SW480 (cell line): Measurements from ENCODE around the gene MMP17.
"Not testable (repeated sequence)": the region's sequence is repeated elsewhere in the genome, so short reads cannot be mapped to it uniquely, and the experiment has no call there.

ENCODE experiments used
- DNase-seq: peaks from one replicate; pipeline ENCODE4 v3.0.0-alpha.2; 2016; ENCODE audit warnings: low spot score

Gene MMP17

DNA sequence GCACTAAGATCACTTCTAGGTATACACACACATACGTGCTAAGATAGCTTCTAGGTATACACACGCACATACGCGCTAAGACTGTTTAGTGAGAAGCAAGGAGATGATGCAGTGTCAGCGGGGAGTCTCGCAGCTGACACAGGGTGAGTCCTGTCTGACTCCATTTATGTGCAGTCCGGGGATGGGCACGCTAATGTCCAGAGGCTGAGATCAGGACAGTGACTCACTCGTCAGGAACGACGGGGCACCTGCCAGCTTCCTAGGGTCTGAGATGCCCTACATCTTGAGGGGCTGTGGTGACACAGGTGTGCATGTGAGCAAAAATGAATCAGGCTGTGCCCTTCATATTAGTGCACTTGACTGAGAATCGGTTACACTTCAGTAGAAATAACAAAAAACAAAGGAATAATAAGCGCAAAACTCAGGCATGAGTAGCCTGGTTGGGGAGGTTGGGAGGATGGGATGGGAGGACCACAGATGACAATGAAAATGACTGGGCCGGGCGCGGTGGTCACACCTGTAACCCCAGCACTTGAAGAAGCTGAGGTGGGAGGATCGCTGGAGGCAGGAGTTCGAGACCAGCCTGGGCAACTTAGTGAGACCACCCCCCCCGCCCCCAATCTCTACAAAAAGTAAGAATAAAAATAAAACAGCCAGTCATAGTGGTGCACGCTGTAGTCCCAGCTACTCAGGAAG lies 37.1 kb downstream of the MMP17 start:
- DNase-seq, result peak; percentile 83

DNA sequence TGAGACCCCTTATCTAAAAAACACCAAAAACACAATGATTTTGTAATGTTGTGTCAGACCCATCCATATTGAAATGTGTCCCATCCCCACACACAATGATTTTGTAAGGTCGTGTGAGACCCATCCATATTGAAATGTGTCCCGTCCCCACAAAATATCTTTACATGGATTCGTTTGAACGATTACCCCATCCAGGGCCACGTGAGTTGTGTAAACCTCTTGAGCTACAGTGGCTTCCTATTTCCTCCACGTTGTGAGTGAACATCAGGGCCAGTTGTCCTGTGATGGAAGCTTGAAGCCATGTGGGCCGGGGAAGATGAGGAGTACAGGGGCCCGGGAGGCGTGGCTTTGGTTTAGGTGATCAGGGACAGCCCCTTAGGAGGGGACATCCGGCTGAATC lies 39.3 kb downstream of the MMP17 start:
- no peak for DNase-seq

DNA sequence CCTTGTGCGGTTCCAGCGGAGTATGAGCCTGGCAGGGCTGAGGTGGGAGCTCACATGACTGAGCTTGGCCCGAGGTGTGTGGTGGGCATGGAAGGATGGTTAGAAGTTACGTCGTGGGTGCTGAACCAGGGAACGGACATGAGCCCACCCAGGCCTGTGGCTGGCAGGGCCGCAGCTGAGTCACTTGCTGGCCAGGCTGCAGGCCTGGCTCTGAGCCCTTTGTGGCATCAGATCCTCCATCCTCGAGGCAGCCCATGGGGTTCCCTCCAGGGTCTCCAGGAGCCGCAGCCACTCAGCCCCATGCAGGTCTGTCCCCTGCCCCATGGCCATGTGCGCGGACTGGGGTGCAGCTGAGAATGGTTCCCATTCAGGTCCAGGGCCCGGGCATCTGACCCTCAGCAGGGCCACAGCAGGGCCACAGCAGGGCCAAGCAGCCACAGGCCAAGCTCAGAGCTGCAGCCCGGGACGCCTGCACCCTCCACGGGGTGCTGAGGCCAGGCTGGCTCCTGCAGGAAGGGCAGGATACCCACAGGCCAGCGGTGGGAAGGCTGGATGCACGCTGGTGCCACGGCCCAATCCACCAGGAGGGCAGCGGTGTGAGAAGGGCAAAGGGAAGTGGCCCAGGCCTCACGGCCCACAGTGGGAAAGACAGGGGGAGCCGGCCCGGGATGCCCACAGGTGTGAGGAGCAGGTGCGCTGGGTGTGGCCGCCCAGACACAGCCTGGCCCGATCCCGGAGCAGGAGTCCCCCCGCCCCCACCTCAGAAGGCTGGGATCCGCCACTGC lies 39.9 kb downstream of the MMP17 start:
- DNase-seq, result no peak

DNA sequence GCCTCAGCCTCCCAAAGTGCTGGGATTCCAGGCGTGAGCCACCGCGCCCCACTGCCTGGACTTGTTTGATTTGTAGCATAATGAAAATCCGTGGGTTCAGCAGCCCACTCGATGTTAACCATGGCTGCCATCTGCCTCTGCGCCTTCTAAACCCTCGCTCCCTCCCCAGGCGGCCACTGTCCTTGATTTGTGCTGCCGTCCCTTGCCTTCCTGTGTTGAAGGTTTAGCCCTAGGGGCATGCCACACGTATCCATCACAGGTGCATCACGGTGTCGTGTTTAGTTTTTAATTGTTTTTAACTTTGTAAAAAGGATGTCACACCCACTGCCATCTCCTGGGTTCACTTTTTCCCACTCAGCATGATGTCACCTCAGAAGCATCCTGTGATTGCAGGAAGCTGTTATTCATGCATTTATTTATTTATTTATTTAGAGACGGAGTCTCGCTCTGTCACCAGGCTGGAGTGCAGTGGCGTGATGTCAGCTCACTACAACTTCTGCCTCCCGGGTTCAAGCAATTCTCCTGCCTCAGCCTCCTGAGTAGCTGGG lies 41.8 kb downstream of the MMP17 start:
- peak; percentile 90 for DNase-seq

DNA sequence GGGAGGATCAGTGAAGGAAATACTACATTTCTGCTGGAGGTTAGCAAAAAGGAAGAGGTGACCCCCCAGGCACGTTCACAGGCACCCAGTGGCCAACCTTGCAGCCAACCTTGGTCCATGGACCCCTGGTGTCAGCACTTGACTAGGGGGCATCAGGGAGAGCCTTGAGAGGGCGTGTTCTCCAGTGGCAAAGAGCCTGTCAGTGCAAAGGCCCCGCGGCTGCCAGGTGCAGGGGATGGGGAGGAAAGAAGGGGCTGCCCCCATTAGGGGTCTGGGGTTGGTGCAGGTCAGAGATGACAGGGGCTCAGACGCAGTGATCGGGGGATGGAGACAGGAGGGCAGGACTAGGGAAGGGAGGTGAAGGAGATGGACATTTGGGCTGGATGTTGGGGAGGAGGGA lies 43.5 kb downstream of the MMP17 start:
- DNase-seq, result no peak

DNA sequence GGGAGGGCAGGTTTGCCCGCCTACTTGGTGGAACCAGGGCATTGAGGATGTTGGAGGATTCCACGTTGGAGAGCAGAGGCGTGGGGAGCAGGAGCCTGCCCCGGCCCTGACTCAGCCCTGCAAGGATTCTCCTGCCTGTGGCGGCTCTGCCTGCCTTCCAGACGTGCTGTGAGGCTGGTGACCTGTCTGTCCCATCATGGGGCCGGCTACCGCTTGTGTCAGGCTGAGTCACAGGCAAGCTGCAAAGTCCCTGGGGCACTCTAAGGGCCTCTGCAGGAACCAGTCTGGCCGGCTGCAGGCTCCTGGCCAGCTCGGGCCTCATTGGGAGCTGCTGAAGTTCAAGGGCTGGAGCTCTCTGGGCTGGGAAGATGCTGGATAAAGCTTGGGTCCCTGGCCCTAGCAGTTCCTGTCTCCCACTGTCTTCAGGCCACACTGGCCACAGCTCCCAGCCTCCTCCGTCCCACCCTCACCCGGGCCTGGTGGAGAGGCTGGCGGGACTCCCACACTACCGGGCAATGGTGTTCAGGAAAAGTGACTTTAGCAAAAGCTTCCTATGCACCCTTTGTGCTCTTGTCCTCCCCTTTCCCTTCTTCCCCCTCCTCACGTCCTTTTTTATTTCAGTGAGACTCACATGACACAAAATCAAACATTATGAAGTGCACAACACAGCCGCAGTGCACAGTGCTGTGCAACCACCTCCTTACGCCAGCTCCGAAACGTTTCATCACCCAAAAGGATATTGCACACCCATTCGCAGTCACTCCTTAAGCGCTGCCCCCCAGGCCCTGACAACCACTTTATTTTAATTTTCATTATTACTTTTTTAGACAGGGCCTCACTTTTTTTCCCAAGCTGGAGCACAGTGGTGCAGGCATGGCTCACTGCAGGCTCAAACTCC lies 44.2 kb downstream of the MMP17 start:
- no peak for DNase-seq

DNA sequence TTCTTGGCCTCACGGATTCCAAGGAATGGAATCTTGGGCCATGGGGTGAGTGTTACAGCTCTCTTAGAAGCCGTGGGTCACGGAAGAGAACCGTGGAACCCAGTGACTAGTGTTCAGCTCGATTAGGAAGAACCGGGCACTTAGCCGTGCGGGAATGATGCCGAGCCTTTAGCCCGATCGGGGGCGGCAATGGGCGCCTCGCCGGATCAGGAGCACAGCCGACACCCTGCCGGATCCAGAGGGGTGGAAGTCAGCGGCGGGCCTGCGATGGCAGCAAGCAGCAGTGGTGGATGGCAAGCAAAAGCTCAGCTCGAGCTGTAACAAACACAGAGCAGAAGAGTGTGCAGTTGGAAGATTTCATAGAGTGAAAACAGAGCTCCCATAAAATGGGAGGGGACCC lies 45.1 kb downstream of the MMP17 start:
- no peak for DNase-seq

DNA sequence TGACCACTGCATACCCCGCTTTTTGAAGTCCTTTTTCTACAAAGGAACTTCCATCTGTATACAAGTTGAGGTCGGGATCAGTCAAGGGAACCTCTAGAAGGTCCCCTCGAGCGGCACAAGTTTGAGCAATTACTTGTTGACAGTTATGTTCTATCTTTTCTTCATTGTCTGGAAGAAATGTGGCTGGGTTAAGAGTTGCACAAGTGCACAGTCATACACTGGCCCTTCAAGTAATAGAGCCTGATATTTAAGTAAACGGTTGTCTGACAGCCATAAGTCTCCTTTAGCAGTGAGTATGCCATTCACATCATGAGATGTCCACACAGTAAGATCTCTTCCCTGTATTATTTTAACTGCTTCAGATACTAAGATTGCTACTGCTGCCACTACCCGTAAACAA lies 46.8 kb downstream of the MMP17 start:
- DNase-seq, result not testable (repeated sequence)

DNA sequence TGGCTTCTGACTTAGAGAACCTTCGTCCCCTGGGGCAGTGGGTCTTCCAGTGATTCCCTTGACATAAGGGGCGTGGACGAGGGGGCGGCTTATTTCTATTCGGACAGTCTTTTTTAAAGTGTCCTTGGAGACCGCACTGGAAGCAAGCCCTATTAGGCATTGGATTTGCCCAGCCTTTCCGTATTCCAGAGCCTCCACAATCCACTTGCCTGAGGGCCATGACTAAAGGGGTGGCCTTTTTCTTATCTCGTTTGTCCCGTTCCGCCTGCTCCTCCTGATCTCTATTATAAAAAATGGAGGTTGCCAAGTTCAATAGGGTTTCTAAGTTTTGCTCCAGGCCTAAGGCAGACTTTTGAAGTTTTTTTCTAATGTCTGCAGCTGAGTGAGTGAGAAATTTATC lies 49.0 kb downstream of the MMP17 start:
- DNase-seq, result not testable (repeated sequence)

DNA sequence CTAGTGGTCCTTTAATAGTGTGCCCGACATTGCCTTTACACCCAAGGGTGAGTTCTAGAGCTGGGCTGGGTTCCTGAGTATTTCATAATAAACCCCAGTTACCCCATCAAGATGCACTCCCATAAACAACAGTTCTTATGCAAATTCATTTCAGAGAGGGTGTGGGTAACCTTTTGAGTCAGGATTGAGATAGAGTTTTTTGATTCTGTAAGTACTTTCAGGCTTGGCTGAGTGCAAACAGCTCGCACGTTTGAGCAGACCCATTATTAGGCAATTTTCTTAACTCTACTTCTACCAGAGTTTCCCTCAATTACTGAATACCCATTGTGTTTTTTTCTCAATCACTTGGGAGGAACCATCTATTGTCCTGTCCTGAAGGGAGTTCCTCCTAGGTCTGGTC lies 50.2 kb downstream of the MMP17 start:
- not testable (repeated sequence) for DNase-seq

DNA sequence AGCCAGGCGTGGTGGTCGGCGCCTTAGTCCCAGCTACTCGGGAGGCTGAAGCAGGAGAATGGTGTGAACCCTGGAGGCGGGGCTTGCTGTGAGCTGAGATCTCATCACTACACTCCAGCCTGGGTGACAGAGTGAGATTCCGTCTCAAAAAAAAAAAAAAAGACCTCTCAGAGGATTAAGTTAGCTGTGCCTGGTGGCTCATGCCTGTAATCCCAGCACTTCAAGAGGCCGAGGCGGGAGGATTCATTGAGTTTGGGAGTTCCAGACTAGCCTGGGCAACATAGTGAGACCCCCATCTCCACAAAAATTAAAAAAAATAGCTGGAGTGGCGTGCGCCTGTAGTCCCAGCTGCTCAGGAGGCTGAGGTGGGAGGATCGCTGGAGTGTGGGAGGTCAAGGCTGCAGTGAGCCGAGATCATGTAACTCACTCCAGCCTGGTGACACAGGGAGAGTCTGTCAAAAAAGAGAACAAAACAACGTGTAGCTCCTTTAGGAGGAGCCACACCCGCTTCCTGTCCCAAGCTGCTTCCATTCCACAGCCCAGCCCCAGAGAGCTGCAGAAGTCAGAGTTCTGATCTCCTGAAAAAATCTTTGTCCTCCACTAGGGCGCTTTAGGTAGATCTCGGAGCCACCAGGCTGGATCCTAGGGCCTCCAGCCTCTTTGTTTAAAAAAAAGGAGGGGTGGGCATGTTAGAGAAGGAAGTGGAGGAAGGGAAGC lies 54.8 kb downstream of the MMP17 start:
- DNase-seq, result peak; percentile 41

DNA sequence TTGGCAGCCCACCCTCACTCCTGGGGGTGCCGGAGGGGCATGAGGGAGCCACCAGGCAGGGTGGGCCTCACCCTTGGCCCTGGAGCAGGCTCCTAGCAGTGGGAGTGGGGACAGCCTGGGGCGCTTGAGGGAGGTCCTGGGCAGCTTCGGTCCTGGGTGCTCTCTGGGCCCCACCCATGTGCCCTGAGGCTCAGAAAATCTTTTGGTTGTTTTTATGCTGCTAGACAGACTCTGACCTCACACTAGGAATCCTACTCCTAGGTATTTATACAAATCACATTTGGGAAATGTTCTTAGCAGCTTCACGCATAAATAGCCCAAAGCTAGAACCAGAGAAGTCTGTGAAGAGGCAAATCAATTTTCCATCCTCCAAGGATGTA lies 55.3 kb downstream of the MMP17 start:
- DNase-seq, result no peak

DNA sequence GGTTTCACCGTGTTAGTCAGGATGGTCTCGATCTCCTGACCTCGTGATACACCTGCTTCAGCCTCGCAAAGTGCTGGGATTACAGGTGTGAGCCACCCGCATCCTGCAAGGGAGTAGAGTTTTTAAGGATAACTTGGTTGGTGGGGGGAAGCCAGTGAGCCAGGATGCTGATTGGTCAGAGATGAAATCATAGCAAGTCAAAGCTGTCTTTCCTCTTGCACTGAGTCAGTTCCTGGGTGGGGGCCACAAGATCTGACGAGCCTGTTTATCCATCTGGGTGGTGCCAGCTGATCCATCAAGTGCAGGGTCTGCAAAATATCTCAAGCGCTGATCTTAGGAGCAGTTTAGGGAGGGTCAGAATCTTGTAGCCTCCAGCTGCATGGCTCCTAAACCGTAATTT lies 56.9 kb downstream of the MMP17 start:
- not testable (repeated sequence) for DNase-seq

DNA sequence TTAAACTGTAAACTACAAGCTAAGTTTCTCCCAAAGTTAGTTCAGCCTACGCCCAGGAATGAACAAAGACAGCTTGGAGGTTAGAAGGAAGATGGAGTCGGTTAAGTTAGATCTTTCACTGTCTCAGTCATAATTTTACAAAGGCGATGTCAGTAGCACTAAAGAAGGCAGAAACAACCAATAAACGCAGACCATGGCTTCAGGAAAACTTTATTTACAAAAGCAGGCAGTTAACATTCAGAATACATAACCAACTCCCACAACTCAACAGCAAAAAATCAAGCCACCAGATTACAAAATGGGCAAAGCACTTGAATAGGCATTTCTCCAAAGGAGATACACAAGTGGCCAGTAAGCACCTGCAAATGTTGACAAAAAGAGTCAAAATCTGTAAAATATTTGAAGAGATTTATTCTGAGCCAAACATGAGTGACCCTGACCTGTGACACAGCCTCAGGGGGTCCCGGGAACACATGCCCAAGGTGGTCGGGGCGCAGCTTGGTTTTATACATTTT lies 57.4 kb downstream of the MMP17 start:
- no peak for DNase-seq

DNA sequence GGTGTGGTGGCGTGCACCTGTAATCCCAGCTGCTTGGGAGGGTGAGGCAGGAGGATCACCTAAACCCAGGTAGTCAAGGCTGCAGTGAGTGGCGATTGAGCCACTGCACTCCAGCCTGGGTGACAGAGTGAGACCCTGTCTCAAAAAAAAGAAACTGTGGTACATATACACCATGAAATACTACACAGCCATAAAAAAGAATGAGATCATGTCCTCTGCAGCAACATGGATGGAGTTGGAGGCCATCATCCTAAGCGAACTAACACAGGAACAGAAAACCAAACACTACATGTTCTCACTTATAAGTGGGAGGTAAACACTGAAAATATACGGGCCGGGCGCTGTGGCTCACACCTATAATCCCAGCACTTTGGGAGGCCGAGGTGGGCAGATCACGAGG lies 63.5 kb downstream of the MMP17 start:
- DNase-seq, result not testable (repeated sequence)

DNA sequence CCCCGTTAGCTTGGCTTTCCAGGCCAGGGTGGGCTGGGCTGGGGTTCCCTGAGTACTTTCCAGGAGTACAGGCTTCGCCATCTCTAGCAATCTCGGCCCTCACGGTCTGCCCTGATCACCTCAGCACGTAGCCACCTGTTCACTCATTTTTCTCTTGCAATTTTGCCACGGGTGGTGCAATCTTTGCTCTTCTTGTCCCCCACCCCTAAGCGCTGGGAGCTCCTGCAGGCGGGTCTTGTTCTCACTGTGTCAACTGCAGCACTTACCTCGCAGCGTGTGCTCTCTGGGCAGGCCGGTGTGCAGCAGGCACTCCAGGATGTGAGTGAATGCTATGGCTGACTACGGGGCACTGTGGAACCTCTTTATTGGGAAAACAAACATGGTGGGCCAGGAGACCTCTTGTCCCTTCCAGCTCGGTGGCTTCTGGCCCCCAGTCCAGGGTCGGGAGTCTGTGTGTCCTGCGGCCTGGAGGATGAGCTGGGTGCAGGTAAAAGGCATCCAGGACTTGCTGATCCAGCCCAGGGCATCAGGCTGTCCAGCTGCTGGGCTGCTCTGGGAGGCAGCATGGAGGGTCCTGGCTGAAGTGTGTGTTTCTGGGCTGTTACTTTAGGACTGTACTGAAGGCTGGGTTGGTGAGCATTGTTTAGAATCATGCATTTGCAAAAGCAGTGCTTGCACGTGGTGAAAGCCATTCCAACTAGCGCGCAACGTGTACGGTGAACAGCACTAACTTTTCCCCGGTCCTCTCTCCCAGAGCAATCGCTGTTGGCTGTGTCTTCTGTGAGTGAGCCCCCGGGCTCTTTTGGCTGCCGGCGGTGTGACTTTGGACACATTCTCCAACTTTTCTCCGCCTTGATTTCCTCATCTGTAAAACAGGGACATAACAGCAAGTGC lies 64.8 kb downstream of the MMP17 start:
- no peak for DNase-seq

DNA sequence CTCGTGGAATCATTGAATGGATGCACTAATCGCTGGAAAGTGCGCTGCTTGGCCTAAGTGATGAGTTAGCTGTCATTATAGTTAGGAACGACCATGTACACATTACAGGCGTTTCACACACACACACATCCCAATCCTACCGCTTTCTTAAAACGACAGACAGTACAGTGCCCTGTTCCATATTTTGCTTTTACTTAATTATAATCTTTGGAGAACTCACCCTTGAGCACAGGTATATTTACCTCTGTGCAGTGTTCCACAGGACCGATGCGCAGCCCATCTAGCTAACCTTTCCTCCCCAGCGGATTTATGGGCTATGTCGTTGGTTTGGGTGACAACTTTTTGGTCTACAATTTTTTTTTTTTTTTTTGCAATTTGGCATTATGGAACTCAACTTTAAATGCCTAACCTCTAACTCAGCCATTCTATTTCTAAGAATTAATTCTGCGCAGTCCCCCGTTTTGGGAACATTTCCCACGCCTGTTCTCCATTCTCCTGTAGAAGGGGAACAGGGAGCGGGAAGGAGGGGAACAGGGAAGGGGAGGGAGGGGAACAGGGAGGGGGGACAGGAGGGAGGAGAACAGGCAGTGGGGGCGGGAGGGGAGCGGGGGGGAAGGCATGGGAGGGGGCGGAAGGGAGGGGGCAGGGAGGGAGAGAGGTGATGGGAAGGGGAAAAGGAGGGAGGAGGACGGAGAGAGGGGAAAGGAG lies 65.6 kb downstream of the MMP17 start:
- DNase-seq, result no peak

DNA sequence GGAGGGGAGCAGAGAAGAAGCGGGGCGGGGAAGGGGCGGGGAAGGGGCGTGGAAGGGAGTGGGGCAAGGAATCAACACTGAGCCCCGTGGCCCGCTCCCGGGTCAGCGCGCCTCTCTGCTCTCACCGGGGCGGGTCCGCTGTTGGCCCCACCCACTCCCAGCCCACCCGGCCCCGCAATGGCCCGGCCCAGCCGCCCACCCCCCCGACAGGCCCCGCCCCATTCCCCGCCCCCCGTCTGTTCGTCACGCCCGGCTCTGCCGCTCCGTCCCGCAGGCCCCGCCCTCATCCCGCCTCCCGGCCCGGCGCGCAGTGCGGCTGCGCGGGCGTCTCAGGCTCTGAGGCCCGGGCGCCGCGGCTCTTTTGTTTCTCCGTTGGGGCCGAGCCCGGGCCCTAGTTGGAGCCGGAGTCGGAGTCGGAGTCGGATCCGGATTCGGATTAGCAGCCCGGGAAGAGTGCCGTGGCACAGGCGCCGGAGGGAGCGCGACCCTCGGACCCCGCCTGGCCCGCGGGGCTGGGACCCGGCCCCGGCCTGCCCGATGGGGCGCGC lies 66.2 kb downstream of the MMP17 start, which contains the start of gene ULK1:
Gene ULK1 (plus strand): TSS at position 310 of the 548 bp plus-strand sequence. CDS start 380 bp downstream, outside the sequence.
- peak; percentile 76 for DNase-seq

DNA sequence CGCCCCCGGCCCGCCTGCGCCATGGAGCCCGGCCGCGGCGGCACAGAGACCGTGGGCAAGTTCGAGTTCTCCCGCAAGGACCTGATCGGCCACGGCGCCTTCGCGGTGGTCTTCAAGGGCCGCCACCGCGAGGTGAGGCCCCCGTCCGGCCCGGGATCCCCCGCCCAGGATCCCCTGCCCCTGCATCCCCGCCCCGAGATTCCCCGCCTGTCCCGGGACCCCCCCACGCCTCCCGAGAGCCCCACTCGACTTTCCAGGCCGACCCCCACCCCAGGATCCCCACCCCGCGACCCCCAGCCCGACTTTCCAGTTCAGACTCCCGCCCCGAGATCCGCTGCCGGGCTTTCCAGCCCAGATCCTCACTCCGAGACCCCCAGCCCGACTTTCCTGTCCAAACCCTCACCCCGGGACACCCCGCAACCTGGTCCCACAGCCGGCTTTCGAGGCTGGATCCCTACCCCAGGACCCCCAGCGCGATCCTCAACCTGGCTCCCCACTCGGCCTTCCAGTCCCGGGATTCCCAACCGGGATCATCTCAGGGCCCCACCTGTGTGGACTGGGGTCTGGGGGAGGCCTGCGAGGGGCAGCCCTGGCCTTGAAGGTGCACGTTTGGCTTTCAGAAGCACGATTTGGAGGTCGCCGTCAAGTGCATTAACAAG lies 66.9 kb downstream of the MMP17 start:
- no peak for DNase-seq
